Brain microvascular endothelial cell (primary cell): ENCODE measurements around the gene CCT5.

Experiments
- DNase-seq: peaks from one replicate; pipeline ENCODE4 v3.0.0-alpha.2; 2020
- H3K27ac ChIP-seq: fragments of 250-450 bp; sonication (Bioruptor Pico); 2 replicates; pipeline ENCODE4 v1.5.1; 2020; ENCODE audit warnings: mild to moderate bottlenecking, moderate library complexity
- H3K27me3 ChIP-seq: fragments of 250-450 bp; sonication (Bioruptor Pico); replicated peaks from 2 replicates; pipeline ENCODE4 v1.5.1; 2020; ENCODE audit warnings: mild to moderate bottlenecking
- H3K36me3 ChIP-seq: fragments of 250-450 bp; sonication (Bioruptor Pico); replicated peaks from 2 replicates; pipeline ENCODE4 v1.5.1; 2020; ENCODE audit warnings: mild to moderate bottlenecking
- H3K4me3 ChIP-seq: 2 replicates; pipeline ENCODE4 v1.5.1; 2011; ENCODE audit warnings: low read depth, mild to moderate bottlenecking, control low read depth, low read length, moderate library complexity
- CTCF ChIP-seq: IDR thresholded peaks from 2 replicates; pipeline ENCODE4 v1.5.1; 2011; ENCODE audit warnings: low read depth, mild to moderate bottlenecking, moderate library complexity, low read length, control low read depth, inconsistent platforms; ENCODE audit errors: missing control alignments
- in situ Hi-C: cut with HindIII; loops from 2 replicates; pipeline ENCODE4 v1.10.0; 2017; ENCODE audit warnings: low sequenced_read_pairs, low pct_ligation_motif_present

Gene CCT5

DNA sequence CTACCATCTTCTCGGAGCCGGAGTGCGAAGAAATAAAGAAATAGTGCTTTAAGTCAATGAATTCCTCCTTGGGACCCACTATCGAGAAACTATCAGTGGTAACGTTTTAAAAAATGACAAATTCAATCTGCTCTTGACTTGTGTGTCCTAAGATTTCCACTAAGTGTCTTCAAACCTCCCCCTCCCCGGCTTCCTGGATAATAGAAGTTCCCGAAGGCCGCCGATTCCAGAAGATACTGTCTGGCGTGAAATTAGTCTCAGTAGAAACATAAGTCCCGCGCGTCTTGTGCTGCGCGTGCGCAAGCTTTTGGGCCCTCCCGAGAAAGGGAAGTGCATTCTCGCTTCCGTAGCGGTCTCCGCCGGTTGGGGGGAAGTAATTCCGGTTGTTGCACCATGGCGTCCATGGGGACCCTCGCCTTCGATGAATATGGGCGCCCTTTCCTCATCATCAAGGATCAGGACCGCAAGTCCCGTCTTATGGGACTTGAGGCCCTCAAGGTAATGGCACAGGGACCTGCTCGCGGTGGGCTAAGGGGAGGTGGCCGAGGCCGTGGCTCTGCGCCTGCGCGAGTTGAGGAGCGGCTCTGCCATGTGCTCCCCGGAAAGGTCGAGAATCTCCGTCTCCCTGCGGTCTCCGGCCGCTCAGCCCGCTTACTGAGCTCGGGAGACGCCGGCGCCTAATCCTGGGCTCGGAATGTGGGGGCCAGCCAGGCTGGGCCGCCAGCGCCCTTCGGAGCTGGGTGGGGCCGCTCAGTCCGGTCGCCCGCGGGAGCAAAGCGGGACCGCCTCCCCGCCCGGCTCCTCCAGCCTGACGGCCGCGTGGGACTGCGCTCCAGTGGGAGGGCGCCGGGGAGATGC is at the start of gene CCT5:
Gene CCT5 (plus strand): TSS at position 333 of the 858 bp plus-strand sequence. CDS start 61 bp downstream, at position 394.
- peak within 1 kb of the TSS; percentile 98 for H3K4me3 ChIP-seq
- TF ChIP-seq CTCF: no peak
- H3K36me3 ChIP-seq: peaks cover 8% of the 10 kb centered on the region
- in situ Hi-C loops: no loop called here
- peak; percentile 94 for DNase-seq
- peak within 1 kb of the TSS; percentile 93 for H3K27ac ChIP-seq
- no peaks in the 10 kb centered on the region for H3K27me3 ChIP-seq

GRCh38 chr5:10201223-10201868 is 48.7 kb upstream of the CCT5 start:
- in situ Hi-C loops: no loop called here
- no peaks in the 10 kb centered on the region for H3K36me3 ChIP-seq
- no peak overlapping the region for H3K27ac ChIP-seq
- no peak for DNase-seq
- no peak overlapping the region for H3K4me3 ChIP-seq
- H3K27me3 ChIP-seq: no peaks in the 10 kb centered on the region
- peak; percentile 62 for TF ChIP-seq CTCF

DNA sequence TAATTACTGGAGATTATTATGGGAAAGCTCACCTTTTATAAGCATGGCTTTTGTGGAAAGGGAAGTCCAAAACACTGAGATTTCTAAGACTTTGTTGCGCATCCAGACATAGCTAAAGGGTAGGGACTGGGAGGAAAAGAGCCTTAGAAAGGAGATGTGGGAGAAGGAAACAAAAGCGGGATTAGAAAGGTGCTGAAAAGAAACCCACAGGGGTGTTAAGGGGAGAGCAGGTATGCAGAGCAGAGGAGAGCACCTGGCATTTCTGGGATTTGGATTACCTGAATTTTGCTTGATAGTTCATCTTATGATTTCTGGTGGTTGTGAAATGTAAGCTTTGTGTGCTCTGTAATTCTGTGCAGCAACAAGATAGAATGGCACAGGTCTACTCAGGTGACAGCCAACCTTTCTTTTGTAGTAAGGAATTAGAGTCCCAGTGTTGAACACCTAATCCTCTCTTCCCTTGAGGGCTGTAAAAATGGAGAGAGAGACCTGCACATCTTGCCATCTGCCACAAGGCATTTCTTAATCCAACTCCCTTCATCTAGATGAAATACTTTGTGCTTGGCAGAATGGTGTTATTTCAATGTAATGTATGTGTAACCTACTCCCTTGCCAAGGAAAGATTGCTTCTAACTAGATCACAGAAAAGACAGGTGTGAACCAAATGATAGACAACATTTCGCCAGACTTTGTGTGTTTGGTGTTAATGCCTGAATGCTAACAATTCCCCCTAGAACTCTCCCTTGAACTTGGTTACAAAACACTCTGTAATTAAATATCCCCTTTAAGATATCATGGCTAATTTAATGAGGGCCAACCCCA is 47.8 kb upstream of the CCT5 start:
- in situ Hi-C loops: no loop called here

DNA sequence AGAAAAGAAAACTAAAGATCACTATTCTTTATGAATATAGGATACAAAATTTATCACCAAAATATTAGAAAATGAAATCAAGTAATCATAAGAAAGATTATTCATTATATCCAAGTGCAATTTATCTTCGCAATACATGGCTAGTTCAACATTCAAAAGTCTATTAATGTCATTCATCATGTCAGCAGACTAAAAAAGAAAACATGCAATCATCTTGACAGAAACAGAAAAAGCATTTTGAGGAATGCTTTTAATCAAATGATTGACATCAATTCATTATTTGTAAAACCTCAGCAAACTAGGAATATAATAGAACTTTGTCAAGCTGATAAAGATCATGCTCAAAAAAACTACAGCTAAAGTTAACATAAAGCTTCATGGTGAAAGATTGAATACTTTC is 41.1 kb upstream of the CCT5 start:
- no peak for DNase-seq
- H3K27me3 ChIP-seq: no peaks in the 10 kb centered on the region
- no peak overlapping the region for H3K4me3 ChIP-seq
- TF ChIP-seq CTCF: no peak
- H3K36me3 ChIP-seq: no peaks in the 10 kb centered on the region
- in situ Hi-C loops: no loop called here
- no peak overlapping the region for H3K27ac ChIP-seq

More for the DNA sequence above, 47.8 kb upstream of the CCT5 start:
- DNase-seq: no peak
- no peak overlapping the region for H3K4me3 ChIP-seq
- H3K36me3 ChIP-seq: no peaks in the 10 kb centered on the region
- no peak for TF ChIP-seq CTCF
- no peak overlapping the region for H3K27ac ChIP-seq
- no peaks in the 10 kb centered on the region for H3K27me3 ChIP-seq

DNA sequence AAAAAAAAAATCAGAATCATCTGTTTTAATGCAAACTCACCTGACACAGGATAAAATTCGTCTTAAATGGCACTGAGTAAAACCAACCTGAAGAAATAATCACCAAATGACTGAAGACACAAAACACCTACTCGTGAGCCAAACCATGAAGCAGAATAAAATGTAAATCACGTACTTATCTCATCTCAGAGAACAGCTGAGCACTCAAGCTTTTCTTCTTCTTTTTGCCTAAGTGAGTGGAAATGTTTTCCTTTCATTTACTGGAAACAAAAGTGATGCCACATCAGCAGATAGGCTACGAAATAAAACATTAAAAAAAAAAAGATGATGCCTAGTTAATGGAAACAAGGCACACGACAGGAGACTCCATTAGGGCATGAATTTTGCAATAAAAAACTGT is 36.8 kb upstream of the CCT5 start:
- in situ Hi-C loops: no loop called here
- Histone ChIP-seq H3K27ac (no peak overlapping the region), H3K27me3 (no peaks in the 10 kb centered on the region), H3K36me3 (no peaks in the 10 kb centered on the region), H3K4me3 (no peak overlapping the region)
- no peak for TF ChIP-seq CTCF
- DNase-seq: no peak
